PC-9 (cell line): ENCODE results near the gene ENPP7.

Experiments used
- CTCF ChIP-seq: fragments of 200-600 bp; sonication (generic); conservative IDR thresholded peaks from 2 replicates; pipeline ENCODE4 v1.6.1; 2017; ENCODE audit warnings: mixed run types, antibody characterized with exemption, mild to moderate bottlenecking, moderate library complexity
- EZH2 ChIP-seq: fragments of 200-600 bp; sonication (generic); IDR thresholded peaks from 2 replicates; pipeline ENCODE4 v1.8.0; 2017; ENCODE audit warnings: antibody characterized with exemption, low read depth

GRCh38 chr17:79785017-79785899, 54.5 kb downstream of the ENPP7 start:
- no peak for TF ChIP-seq CTCF
- no peak for TF ChIP-seq EZH2
